Esophagus muscularis mucosa (tissue), 4 donors: ENCODE results near the gene TNNT2. TPM values are rescaled to one million over a fixed set of nuclear protein-coding genes. Genes with fewer than 3 reads are reported as not detected.

Experiments
- DNase-seq: peaks from one replicate; pipeline ENCODE4 v3.0.0-alpha.2; 2017; ENCODE audit errors: extremely low spot score
- H3K27ac ChIP-seq, 4 donors: fragments of 200-600 bp; sonication (generic); replicated peaks in 1 of 4; 1 replicate in 3 of 4; 2 replicates in 1 of 4; pipeline ENCODE4 v1.5.1; 2016 to 2019; ENCODE audit warnings: mild to moderate bottlenecking in 1 of 4
- H3K27me3 ChIP-seq, 4 donors: fragments of 200-600 bp; sonication (generic); one replicate each; pipeline versions ENCODE4 v1.5.1 to v1.6.0; 2016 to 2019
- H3K36me3 ChIP-seq, 4 donors: fragments of 200-600 bp; sonication (generic); one replicate each; pipeline ENCODE4 v1.5.1; 2016 to 2019
- H3K4me1 ChIP-seq, 4 donors: fragments of 200-600 bp; sonication (generic); one replicate each; pipeline ENCODE4 v1.5.1; 2016 to 2019
- H3K4me3 ChIP-seq, 4 donors: fragments of 200-600 bp; sonication (generic); 1 replicate in 2 of 4; 2 replicates in 2 of 4; pipeline ENCODE4 v1.5.1; 2016 to 2019; ENCODE audit warnings: mild to moderate bottlenecking in 4 of 4, moderate library complexity in 1 of 4
- H3K9me3 ChIP-seq, 4 donors: fragments of 200-600 bp; sonication (generic); 1 replicate in 3 of 4; 2 replicates in 1 of 4; pipeline ENCODE4 v1.5.1; 2016 to 2019
- EP300 ChIP-seq: sonication (generic); formaldehyde crosslinking; IDR thresholded peaks from one replicate; pipeline ENCODE4 v1.6.1; 2017; ENCODE audit warnings: antibody characterized with exemption
- POLR2A ChIP-seq: fragments of 450-650 bp; IDR thresholded peaks from one replicate; pipeline ENCODE4 v1.6.1; 2017; ENCODE audit warnings: antibody characterized with exemption, moderate library complexity, mild to moderate bottlenecking, low read depth
- POLR2AphosphoS5 ChIP-seq, 2 donors: sonication (generic); formaldehyde crosslinking; IDR thresholded peaks; one replicate each; pipeline ENCODE4 v1.6.1; 2017; ENCODE audit warnings: antibody characterized with exemption in 2 of 2
- whole genome bisulfite sequencing: methylation state at CpG from one replicate; pipeline ENCODE4 v1.1.5; 2018; 5-methylcytosine and 5-hydroxymethylcytosine counted together
- intact Hi-C: fragments of 100-400 bp; cut with DNase I; formaldehyde crosslinking; loops from one replicate; pipeline ENCODE4 v1.15.1; 2023
- total RNA-seq, 4 donors: library from RNA; depleted of rRNA; stranded (reverse); fragments of >200 nt; gene quantifications; one replicate each; pipeline versions ENCODE4 v1.1.0 to v1.2.1, GENCODE V29; 2016
- TF ChIP-seq, protein P1 (sequence below), 3 experiments: fragments of 200-600 bp in 2 of 3; fragments of 450-650 bp in 1 of 3; sonication (generic) in 2 of 3; IDR thresholded peaks; one replicate each; pipeline ENCODE4 v1.5.1; 2017 to 2019; ENCODE audit warnings: antibody characterized with exemption in 3 of 3, mild to moderate bottlenecking in 2 of 3, moderate library complexity in 1 of 3

Gene TNNT2
- total RNA-seq, 4 donors from 2014 or later, result 0.83 to 2.0 TPM; not detected in 2

DNA sequence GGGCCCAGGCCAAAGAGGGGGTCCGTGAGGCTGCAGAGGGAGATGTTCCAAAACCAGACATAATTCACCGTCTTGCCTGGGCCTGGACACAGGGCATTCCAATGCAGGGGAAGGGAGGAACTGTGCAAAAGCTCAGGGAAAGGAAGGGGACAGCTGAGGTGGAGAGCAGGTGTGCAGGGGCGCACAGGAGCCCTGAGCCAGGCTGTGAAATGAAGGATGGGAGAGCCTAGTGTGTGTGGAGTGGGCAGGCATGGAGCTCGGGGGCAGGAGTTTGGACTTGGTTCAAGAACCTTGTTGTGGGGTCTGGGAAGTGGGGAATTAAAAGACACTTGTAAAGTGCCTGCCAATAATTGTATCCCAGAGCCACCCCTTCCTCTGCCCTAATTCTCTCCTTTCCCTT, 41.8 kb upstream of the TNNT2 start:
- H3K27ac ChIP-seq, result no peak overlapping the region
- TF ChIP-seq POLR2A (no peak), EP300 (no peak), POLR2AphosphoS5 (IDR thresholded peaks at IDR 0.05) (no peak)
- TF ChIP-seq, protein P1, sequence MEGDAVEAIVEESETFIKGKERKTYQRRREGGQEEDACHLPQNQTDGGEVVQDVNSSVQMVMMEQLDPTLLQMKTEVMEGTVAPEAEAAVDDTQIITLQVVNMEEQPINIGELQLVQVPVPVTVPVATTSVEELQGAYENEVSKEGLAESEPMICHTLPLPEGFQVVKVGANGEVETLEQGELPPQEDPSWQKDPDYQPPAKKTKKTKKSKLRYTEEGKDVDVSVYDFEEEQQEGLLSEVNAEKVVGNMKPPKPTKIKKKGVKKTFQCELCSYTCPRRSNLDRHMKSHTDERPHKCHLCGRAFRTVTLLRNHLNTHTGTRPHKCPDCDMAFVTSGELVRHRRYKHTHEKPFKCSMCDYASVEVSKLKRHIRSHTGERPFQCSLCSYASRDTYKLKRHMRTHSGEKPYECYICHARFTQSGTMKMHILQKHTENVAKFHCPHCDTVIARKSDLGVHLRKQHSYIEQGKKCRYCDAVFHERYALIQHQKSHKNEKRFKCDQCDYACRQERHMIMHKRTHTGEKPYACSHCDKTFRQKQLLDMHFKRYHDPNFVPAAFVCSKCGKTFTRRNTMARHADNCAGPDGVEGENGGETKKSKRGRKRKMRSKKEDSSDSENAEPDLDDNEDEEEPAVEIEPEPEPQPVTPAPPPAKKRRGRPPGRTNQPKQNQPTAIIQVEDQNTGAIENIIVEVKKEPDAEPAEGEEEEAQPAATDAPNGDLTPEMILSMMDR (IDR thresholded peaks at IDR 0.05), result no peak
- intact Hi-C loops, result no loop called here
- no peak overlapping the region for H3K4me3 ChIP-seq
- no peaks in the 10 kb centered on the region for H3K36me3 ChIP-seq
- no peak for DNase-seq
- H3K27me3 ChIP-seq, result peaks cover 0 to 7% (median 0%) of the 10 kb centered on the region in 4 donors
- H3K4me1 ChIP-seq, result peaks cover 0 to 3% (median 0%) of the 10 kb centered on the region in 4 donors
- WGBS, result 84% methylated on average over 4 of the region's 4 CpGs
- H3K9me3 ChIP-seq, result no peaks in the 10 kb centered on the region

DNA sequence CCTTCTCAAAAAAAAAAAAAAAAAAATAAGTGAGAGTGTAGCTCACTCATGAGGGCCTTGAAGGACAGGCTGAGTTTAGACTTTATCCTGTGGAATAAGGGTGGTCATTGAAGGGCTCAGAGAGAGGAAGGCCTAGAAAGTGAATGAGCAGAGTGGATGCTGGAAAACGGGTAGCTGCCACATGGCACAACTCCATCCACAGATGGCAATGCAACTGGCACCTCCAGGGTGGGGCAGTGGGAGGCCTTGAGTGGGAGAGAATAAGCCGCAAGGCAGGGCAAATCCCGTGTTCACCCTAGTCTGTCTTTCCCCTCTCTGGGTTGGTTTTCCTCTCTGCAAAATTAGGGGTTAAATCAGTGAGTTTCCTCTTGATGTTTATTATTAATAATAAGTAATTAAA, 41.0 kb upstream of the TNNT2 start:
- DNase-seq, result no peak
- peaks cover 0 to 7% (median 0%) of the 10 kb centered on the region in 4 donors for H3K27me3 ChIP-seq
- 87% methylated on average over 3 of the region's 3 CpGs for WGBS
- H3K36me3 ChIP-seq, result no peaks in the 10 kb centered on the region
- peaks cover 0 to 3% (median 0%) of the 10 kb centered on the region in 4 donors for H3K4me1 ChIP-seq
- intact Hi-C loops, result no loop called here
- TF ChIP-seq POLR2A, result no peak
- TF ChIP-seq, protein P1 (IDR thresholded peaks at IDR 0.05), result no peak
- no peak for TF ChIP-seq POLR2AphosphoS5 (IDR thresholded peaks at IDR 0.05)
- no peak overlapping the region for H3K27ac ChIP-seq
- no peak overlapping the region for H3K4me3 ChIP-seq
- no peaks in the 10 kb centered on the region for H3K9me3 ChIP-seq

DNA sequence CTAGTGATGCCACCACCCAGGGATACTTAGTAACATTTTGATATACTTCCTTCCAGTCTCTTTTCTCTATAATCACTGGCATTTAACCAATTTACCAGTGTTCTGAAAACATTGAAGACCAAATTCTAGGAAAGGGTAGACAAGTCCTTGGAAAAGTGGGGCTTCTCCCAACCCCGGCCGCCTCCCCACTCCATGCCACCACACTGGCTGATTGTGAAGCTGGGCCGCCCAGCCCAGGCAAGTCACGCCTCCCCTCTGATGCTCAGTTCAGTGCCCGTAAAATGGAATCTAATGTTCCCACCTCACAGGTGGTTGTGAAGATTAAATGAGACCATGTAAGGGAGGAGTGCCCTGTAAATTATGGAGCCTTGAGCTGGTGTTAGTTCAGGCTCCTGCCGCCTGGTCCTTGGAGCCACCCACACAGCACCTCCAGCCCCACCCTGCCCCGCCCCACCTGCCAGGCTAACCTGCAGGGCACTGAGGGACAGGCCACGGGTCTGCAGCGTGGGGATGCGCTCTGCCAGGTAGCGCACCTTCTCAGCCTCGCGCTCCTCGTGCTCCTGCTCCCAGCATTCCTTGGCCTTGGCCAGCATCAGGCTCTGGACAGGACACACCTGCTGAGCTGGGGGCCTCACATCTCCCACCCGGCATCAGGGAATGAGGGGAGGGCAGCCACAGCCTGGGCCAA, 36.7 kb upstream of the TNNT2 start:
- H3K4me3 ChIP-seq, result no peak overlapping the region
- TF ChIP-seq EP300 (no peak), POLR2AphosphoS5 (IDR thresholded peaks at IDR 0.05) (no peak), POLR2A (no peak)
- TF ChIP-seq, protein P1 (IDR thresholded peaks at IDR 0.05), result no peak
- H3K4me1 ChIP-seq, result no peaks in the 10 kb centered on the region
- H3K27me3 ChIP-seq, result peaks cover 0 to 7% (median 0%) of the 10 kb centered on the region in 4 donors
- no peaks in the 10 kb centered on the region for H3K9me3 ChIP-seq
- H3K36me3 ChIP-seq, result no peaks in the 10 kb centered on the region
- WGBS, result 100% methylated on average over 6 of the region's 15 CpGs
- DNase-seq, result no peak
- H3K27ac ChIP-seq, result no peak overlapping the region
- intact Hi-C loops, result no loop called here

DNA sequence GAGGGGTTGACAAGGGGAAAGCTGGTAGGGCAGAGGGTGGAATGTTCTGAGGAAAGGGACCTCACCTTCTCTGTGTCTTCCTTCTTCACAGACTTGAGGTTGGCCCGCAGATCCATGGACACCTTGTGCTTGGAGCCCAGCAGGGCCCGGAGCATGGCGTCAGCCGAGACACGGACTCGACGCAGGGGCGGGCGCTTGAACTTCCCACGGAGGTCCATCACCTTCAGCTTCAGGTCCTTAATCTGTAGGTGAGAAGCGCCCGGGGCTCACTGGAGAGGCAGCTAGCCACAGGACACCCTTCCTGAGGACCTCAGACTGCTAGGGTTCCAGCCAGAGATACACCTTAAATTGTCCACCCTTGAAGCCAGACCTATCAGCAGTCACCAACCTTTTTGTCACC, 33.8 kb upstream of the TNNT2 start:
- no peaks in the 10 kb centered on the region for H3K36me3 ChIP-seq
- H3K27me3 ChIP-seq, result peaks cover 0 to 3% (median 0%) of the 10 kb centered on the region in 4 donors
- no peak overlapping the region for H3K27ac ChIP-seq
- intact Hi-C loops, result no loop called here
- DNase-seq, result no peak
- TF ChIP-seq, protein P1 (IDR thresholded peaks at IDR 0.05), result no peak
- no peak for TF ChIP-seq POLR2A
- TF ChIP-seq EP300, result no peak
- no peak for TF ChIP-seq POLR2AphosphoS5 (IDR thresholded peaks at IDR 0.05)
- no peaks in the 10 kb centered on the region for H3K4me1 ChIP-seq
- no peak overlapping the region for H3K4me3 ChIP-seq
- WGBS, result 98% methylated on average over 12 of the region's 12 CpGs
- H3K9me3 ChIP-seq, result no peaks in the 10 kb centered on the region
